Measurements from ENCODE around the gene KPNB1.

KPNB1 gene

GRCh38 chr17:47649153-47649971 is at the start of gene KPNB1:
Gene KPNB1 (plus strand): TSS chr17:47649919. CDS start chr17:47650245, 326 bp downstream.
- peak; percentile 97 for DNase-seq (ENCODE audit: low spot score)

- no peak for DNase-seq (ENCODE audit: low spot score)
Measured at GRCh38 chr17:47603830-47604597, 45.7 kb upstream of the KPNB1 start.

GRCh38 chr17:47604598-47604927 is 45.2 kb upstream of the KPNB1 start:
- DNase-seq (ENCODE audit: low spot score) = no peak

GRCh38 chr17:47605011-47605410 is 44.7 kb upstream of the KPNB1 start:
- no peak for DNase-seq (ENCODE audit: low spot score)

GRCh38 chr17:47607481-47607880 is 42.2 kb upstream of the KPNB1 start:
- no peak for DNase-seq (ENCODE audit: low spot score)

- no peak for DNase-seq (ENCODE audit: low spot score)
Measured at GRCh38 chr17:47611372-47612350, 38.1 kb upstream of the KPNB1 start.

- no peak for DNase-seq (ENCODE audit: low spot score)
Measured at GRCh38 chr17:47615766-47616424, 33.8 kb upstream of the KPNB1 start.

GRCh38 chr17:47618410-47618809 is 31.3 kb upstream of the KPNB1 start:
- no peak for DNase-seq (ENCODE audit: low spot score)

GRCh38 chr17:47620503-47621245 is 29.0 kb upstream of the KPNB1 start:
- no peak for DNase-seq (ENCODE audit: low spot score)

GRCh38 chr17:47621293-47622179 is 28.2 kb upstream of the KPNB1 start:
- peak; percentile 75 for DNase-seq (ENCODE audit: low spot score)

GRCh38 chr17:47622180-47622549 is 27.6 kb upstream of the KPNB1 start:
- DNase-seq (ENCODE audit: low spot score) = no peak

- DNase-seq (ENCODE audit: low spot score) = no peak
Measured at GRCh38 chr17:47624727-47625068, 25.0 kb upstream of the KPNB1 start.

- DNase-seq (ENCODE audit: low spot score) = no peak
Measured at GRCh38 chr17:47628014-47628566, 21.6 kb upstream of the KPNB1 start.

GRCh38 chr17:47629826-47630225 is 19.9 kb upstream of the KPNB1 start:
- DNase-seq (ENCODE audit: low spot score) = no peak

- DNase-seq (ENCODE audit: low spot score) = no peak
Measured at GRCh38 chr17:47630614-47631013, 19.1 kb upstream of the KPNB1 start.

- no peak for DNase-seq (ENCODE audit: low spot score)
Measured at GRCh38 chr17:47632991-47633390, 16.7 kb upstream of the KPNB1 start.

- DNase-seq (ENCODE audit: low spot score) = no peak
Measured at GRCh38 chr17:47633996-47634395, 15.7 kb upstream of the KPNB1 start.

- DNase-seq (ENCODE audit: low spot score) = no peak
Measured at GRCh38 chr17:47634870-47635269, 14.8 kb upstream of the KPNB1 start.

GRCh38 chr17:47635734-47636133 is 14.0 kb upstream of the KPNB1 start:
- no peak for DNase-seq (ENCODE audit: low spot score)
